A673 (cell line): Measurements from ENCODE around the gene ADRM1. TPM values are rescaled to one million over a fixed set of nuclear protein-coding genes. Genes with fewer than 3 reads are reported as not detected.

ENCODE experiments used
- BruUV-seq: library from RNA; stranded (reverse); fragments of 400-500 nt; replicated peaks from 2 replicates; lab custom pipeline; 2021; lab: Mats Ljungman, UMichigan
- CTCF ChIA-PET: fragments of 300-600 bp; sonication (Branson Sonifier 250); formaldehyde crosslinking; loops from one replicate; lab custom pipeline; 2022; ENCODE audit warnings: antibody characterized with exemption; lab: Charles Lee
- POLR2A ChIA-PET: fragments of 300-600 bp; sonication (Branson Sonifier 250); formaldehyde crosslinking; loops from one replicate; lab custom pipeline; 2022; ENCODE audit warnings: antibody characterized with exemption; ENCODE audit not compliant: low non-redundant PET; lab: Charles Lee
- DNase-seq: peaks from one replicate; pipeline ENCODE4 v3.0.0-alpha.2; 2015; ENCODE audit warnings: low spot score
- H3K27ac ChIP-seq: fragments of 200-600 bp; sonication (generic); 2 replicates; pipeline ENCODE4 v1.5.1; 2016; ENCODE audit warnings: mixed run types, low read depth, mild to moderate bottlenecking, mixed read lengths, antibody characterized with exemption, low read length; ENCODE audit not compliant: poor library complexity, severe bottlenecking
- H3K27me3 ChIP-seq: fragments of 200-600 bp; sonication (generic); replicated peaks from 2 replicates; pipeline ENCODE4 v1.6.1; 2017; ENCODE audit warnings: mixed run types, low read depth, mild to moderate bottlenecking, mixed read lengths, antibody characterized with exemption, low read length; ENCODE audit not compliant: insufficient read depth, poor library complexity
- H3K36me3 ChIP-seq: fragments of 200-600 bp; sonication (generic); 2 replicates; pipeline ENCODE4 v1.6.1; 2016; ENCODE audit warnings: mixed run types, mild to moderate bottlenecking, mixed read lengths, antibody characterized with exemption, low read length; ENCODE audit not compliant: insufficient read depth, poor library complexity, severe bottlenecking
- H3K4me1 ChIP-seq: fragments of 200-600 bp; sonication (generic); 2 replicates; pipeline ENCODE4 v1.6.1; 2017; ENCODE audit warnings: mixed run types, mild to moderate bottlenecking, mixed read lengths, antibody characterized with exemption, low read length; ENCODE audit not compliant: insufficient read depth, poor library complexity, severe bottlenecking
- H3K4me3 ChIP-seq: fragments of 200-600 bp; sonication (generic); 2 replicates; pipeline ENCODE4 v1.5.1; 2016; ENCODE audit warnings: low read depth, mixed run types, mild to moderate bottlenecking, mixed read lengths, low read length; ENCODE audit not compliant: poor library complexity, severe bottlenecking
- H3K9me3 ChIP-seq: fragments of 200-600 bp; sonication (generic); 2 replicates; pipeline ENCODE4 v1.6.1; 2016; ENCODE audit warnings: mixed run types, low read depth, mild to moderate bottlenecking, mixed read lengths, antibody characterized with exemption, low read length; ENCODE audit not compliant: poor library complexity, severe bottlenecking
- CTCF ChIP-seq: fragments of 300-800, 200-600 bp; sonication (generic); conservative IDR thresholded peaks from 2 replicates; pipeline ENCODE4 v1.5.1; 2017; ENCODE audit warnings: low read depth, mild to moderate bottlenecking, antibody characterized with exemption, low read length, moderate library complexity, mixed read lengths
- EZH2 ChIP-seq: fragments of 200-600 bp; sonication (generic); IDR thresholded peaks from 2 replicates; pipeline ENCODE4 v1.6.1; 2017; ENCODE audit warnings: borderline replicate concordance, low read depth, mild to moderate bottlenecking, mixed read lengths, antibody characterized with exemption, low read length; ENCODE audit not compliant: poor library complexity, severe bottlenecking
- intact Hi-C: fragments of 100-400 bp; cut with micrococcal nuclease; formaldehyde crosslinking; loops from one replicate; pipeline ENCODE4 v1.10.0; 2022; ENCODE audit not compliant: unreplicated experiment
- total RNA-seq: library from RNA; stranded (reverse); gene quantifications from 2 replicates; pipeline ENCODE4 v1.2.3, GENCODE V29; 2021

The ADRM1 gene
- total RNA-seq, 1 experiment from 2014 or later: 252 TPM

DNA sequence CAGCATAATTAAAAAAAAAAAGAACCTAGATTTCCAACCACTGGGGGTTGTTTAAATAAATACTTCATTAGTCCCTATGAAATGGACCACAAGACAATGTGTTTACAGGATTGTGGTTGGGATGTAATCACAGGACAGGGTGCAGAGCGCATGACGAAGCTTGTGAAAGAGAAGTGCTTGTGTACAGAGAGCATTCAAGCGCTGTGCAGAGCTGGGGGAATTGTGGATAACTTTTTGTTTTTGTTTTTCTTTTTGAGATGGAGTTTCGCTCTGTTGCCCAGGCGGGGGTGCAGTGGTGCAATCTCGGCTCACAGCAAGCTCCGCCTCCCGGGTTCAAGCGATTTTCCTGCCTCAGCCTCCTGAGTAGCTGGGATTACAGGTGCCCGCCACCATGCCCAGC, 42.0 kb downstream of the ADRM1 start:
- DNase-seq: no peak

DNA sequence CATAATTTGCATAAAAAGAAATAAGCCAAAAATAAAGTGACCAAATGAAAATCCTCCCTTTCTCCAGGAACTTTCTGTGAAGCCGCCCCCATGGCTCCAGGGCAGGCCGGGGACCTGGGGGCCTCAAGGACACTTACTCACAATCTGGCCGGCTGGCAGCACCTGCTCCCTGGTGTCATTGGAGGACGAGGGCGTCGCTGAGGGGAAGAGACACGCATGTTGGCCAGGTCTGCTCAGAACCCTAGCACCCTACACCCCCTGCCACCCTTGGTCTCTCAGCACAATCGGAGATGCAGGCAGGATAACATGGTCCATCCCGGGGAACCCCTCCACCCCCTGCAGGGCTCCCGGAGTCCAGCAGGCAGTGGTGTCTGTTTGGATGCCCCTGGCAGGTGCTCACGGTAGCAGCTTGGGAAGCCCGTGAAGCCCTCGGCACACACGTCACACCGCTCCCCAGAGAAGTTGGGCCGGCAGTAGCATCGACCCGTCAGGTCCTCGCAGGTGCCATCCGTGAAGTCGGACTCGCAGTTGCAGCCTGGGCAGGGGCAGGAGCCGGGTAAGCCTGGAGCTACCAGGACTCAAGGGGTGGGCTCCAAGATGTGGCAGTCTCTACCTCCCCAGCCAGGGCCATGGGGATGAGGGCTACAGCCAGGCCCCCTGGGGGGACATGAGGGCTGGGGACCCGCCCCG, 43.0 kb downstream of the ADRM1 start:
- H3K27ac ChIP-seq: no peak overlapping the region
- no peak for TF ChIP-seq EZH2
- TF ChIP-seq CTCF: no peak
- H3K4me1 ChIP-seq: no peaks in the 10 kb centered on the region
- ChIA-PET POLR2A (no interaction called here), CTCF (no interaction called here)
- H3K36me3 ChIP-seq: no peaks in the 10 kb centered on the region
- H3K27me3 ChIP-seq: no peaks in the 10 kb centered on the region
- no peaks in the 10 kb centered on the region for H3K9me3 ChIP-seq
- no peak overlapping the region for H3K4me3 ChIP-seq
- no peak for DNase-seq
- no TSS peak for BruUV-seq
- intact Hi-C loops: no loop called here

More for the DNA sequence above, 42.0 kb downstream of the ADRM1 start:
- intact Hi-C loops: no loop called here
- no peaks in the 10 kb centered on the region for H3K36me3 ChIP-seq
- H3K27me3 ChIP-seq: no peaks in the 10 kb centered on the region
- H3K27ac ChIP-seq: no peak overlapping the region
- ChIA-PET POLR2A (no interaction called here), CTCF (no interaction called here)
- no peaks in the 10 kb centered on the region for H3K4me1 ChIP-seq
- BruUV-seq: no TSS peak
- H3K4me3 ChIP-seq: no peak overlapping the region
- TF ChIP-seq EZH2 (no peak), CTCF (no peak)
- no peaks in the 10 kb centered on the region for H3K9me3 ChIP-seq

DNA sequence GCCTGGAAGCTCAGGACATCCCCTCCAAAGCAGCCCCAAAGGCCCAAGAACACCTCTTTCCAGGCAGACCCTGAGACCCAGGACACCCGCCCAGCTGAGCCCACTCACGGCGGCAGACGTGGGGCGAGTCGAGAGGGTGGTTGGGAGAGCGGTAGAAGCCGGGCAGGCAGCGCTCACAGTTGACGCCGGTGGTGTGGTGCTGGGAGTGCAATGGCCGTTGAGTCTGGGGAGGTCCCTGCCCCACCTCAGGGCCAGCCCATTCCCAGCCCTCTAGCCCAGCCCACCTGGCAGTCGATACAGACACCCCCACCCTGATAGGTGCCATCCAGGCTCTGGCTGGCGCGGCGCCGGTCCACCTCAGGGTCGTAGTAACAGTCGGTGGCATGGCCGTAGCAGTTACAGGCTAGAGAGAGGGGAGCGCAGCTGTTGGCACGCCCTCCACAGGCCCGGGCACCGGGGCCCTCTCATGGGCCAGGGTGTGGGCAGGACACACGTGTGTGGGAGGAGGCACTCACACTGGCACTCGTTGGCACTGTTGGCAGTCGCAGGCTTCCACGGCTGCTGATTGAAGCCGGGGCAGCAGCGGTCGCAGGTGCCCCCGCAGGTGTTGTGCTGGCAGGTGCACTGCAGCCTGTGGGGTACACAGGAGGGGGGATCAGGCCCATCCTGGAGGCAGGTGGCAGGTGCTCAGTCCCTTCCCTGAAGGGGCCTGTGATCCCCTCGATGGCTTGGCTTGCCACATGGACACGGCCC, 43.8 kb downstream of the ADRM1 start:
- DNase-seq: no peak
- no peaks in the 10 kb centered on the region for H3K9me3 ChIP-seq
- no peak for TF ChIP-seq EZH2
- no peak for TF ChIP-seq CTCF
- H3K4me1 ChIP-seq: no peaks in the 10 kb centered on the region
- no peaks in the 10 kb centered on the region for H3K27me3 ChIP-seq
- H3K36me3 ChIP-seq: no peaks in the 10 kb centered on the region
- no peak overlapping the region for H3K4me3 ChIP-seq
- ChIA-PET CTCF (no interaction called here), POLR2A (no interaction called here)
- intact Hi-C loops: no loop called here
- H3K27ac ChIP-seq: no peak overlapping the region
- BruUV-seq: no TSS peak
